CD4-positive, alpha-beta memory T cell (primary cell): Measurements from ENCODE around the gene GBE1. TPM values are rescaled to one million over a fixed set of nuclear protein-coding genes. Genes with fewer than 3 reads are reported as not detected.

Source experiments
- CTCF ChIA-PET: fragments of 350-600 bp; sonication (Branson Sonifier 250); formaldehyde crosslinking; loops from one replicate; lab custom pipeline; 2021; ENCODE audit warnings: inconsistent platforms; ENCODE audit not compliant: partially characterized antibody; lab: Charles Lee
- POLR2A ChIA-PET: fragments of 350-600 bp; sonication (Branson Sonifier 250); formaldehyde crosslinking; loops from one replicate; lab custom pipeline; 2021; ENCODE audit not compliant: partially characterized antibody; lab: Charles Lee
- DNase-seq, 5 donors: peaks; one replicate each; pipeline versions ENCODE4 v3.0.0 to v3.0.0-alpha.2; 2020 to 2022; ENCODE audit warnings: mixed read lengths in 1 of 5
- H3K27ac ChIP-seq: one replicate; pipeline ENCODE4 v1.7.0; 2013; ENCODE audit warnings: low read depth, low read length
- H3K27me3 ChIP-seq: 2 replicates; pipeline ENCODE4 v1.7.0; 2013; ENCODE audit warnings: mild to moderate bottlenecking, low read length, moderate library complexity; ENCODE audit not compliant: insufficient read depth
- H3K36me3 ChIP-seq: 2 replicates; pipeline ENCODE4 v1.7.0; 2013; ENCODE audit warnings: mild to moderate bottlenecking, low read length, moderate library complexity; ENCODE audit not compliant: insufficient read depth
- H3K4me1 ChIP-seq: 2 replicates; pipeline ENCODE4 v1.7.0; 2013; ENCODE audit warnings: mild to moderate bottlenecking, low read length, moderate library complexity; ENCODE audit not compliant: insufficient read depth
- H3K4me3 ChIP-seq, 2 donors: one replicate each; pipeline ENCODE4 v1.7.0; 2013; ENCODE audit warnings: low read length in 2 of 2, mild to moderate bottlenecking in 1 of 2
- H3K9me3 ChIP-seq, 2 donors: one replicate each; pipeline ENCODE4 v1.7.0; 2013; ENCODE audit warnings: low read length in 2 of 2, control low read depth in 1 of 2; ENCODE audit not compliant: control insufficient read depth in 1 of 2
- H3K27ac Mint-ChIP-seq, 7 donors: one replicate each; pipeline ENCODE4 v1.8.0; 2020 to 2021; ENCODE audit warnings: mixed read lengths in 7 of 7, mild to moderate bottlenecking in 6 of 7, inconsistent platforms in 3 of 7, moderate library complexity in 3 of 7
- H3K27me3 Mint-ChIP-seq, 2 donors: one replicate each; pipeline ENCODE4 v1.8.0; 2020 to 2021; ENCODE audit warnings: mixed read lengths in 2 of 2
- H3K36me3 Mint-ChIP-seq, 2 donors: one replicate each; pipeline ENCODE4 v1.8.0; 2020 to 2021; ENCODE audit warnings: mixed read lengths in 2 of 2, inconsistent platforms in 1 of 2, mild to moderate bottlenecking in 1 of 2
- H3K4me1 Mint-ChIP-seq, 4 donors: one replicate each; pipeline ENCODE4 v1.8.0; 2020 to 2021; ENCODE audit warnings: mixed read lengths in 4 of 4, mild to moderate bottlenecking in 1 of 4
- H3K4me3 Mint-ChIP-seq, 8 donors: one replicate each; pipeline ENCODE4 v1.8.0; 2020 to 2021; ENCODE audit warnings: mixed read lengths in 8 of 8, mild to moderate bottlenecking in 7 of 8, moderate library complexity in 6 of 8, inconsistent platforms in 3 of 8
- H3K9me3 Mint-ChIP-seq, 8 donors: one replicate each; pipeline ENCODE4 v1.8.0; 2020 to 2021; ENCODE audit warnings: mixed read lengths in 8 of 8, mild to moderate bottlenecking in 5 of 8, inconsistent platforms in 3 of 8, moderate library complexity in 1 of 8
- intact Hi-C: fragments of 100-400 bp; cut with micrococcal nuclease; formaldehyde crosslinking; loops from one replicate; pipeline ENCODE4 v1.15.1; 2023
- polyA plus RNA-seq, 2 donors: library from polyadenylated mRNA; unstranded; fragments of 300-500 nt; fragmentation: Illumina TruSeq; gene quantifications; one replicate each; pipeline ENCODE4 v1.2.3, GENCODE V29; 2021
- total RNA-seq, 2 experiments: library from RNA; stranded (reverse); gene quantifications; one replicate each; pipeline ENCODE4 v1.2.3, GENCODE V29; 2021

The GBE1 gene
- total and polyA plus RNA-seq, 4 experiments from 2014 or later = 9.3 to 16.6 (median 11.0) TPM

GRCh38 chr3:81742581-81742980 lies 18.9 kb downstream of the GBE1 start:
- H3K36me3 Mint-ChIP-seq = peaks cover 2 to 13% of the 10 kb centered on the region in 2 donors
- Histone ChIP-seq H3K4me3 (no peak overlapping the region), H3K27me3 (no peaks in the 10 kb centered on the region), H3K4me1 (no peaks in the 10 kb centered on the region), H3K9me3 (no peaks in the 10 kb centered on the region), H3K27ac (no peak overlapping the region), H3K36me3 (no peaks in the 10 kb centered on the region)
- peaks cover 0 to 2% (median 0%) of the 10 kb centered on the region in 8 donors for H3K9me3 Mint-ChIP-seq
- no peak overlapping the region for H3K4me3 Mint-ChIP-seq
- CTCF ChIA-PET = no interaction called here
- no peaks in the 10 kb centered on the region for H3K4me1 Mint-ChIP-seq
- intact Hi-C loops = no loop called here
- no peak for DNase-seq
- H3K27me3 Mint-ChIP-seq = no peaks in the 10 kb centered on the region
- POLR2A ChIA-PET = no interaction called here
- no peak overlapping the region for H3K27ac Mint-ChIP-seq

DNA sequence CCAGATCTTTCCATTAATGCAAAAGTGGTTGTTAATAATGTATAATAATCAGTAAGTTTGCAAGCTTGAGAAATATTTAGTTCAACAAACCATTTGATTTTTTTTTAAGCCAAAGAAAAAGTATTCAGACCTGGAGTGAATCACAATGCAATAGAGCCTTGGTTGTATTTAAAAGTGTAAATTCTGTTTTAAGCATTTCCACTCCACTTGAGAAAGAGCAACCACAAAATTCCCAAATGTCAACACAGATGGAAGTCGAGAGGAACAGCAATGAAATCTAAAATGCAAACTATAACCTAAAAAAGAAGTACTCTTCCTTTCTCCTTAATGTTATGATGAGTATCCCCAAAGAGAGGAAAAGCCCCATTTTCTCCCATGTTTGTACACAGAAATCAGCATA lies 20.2 kb downstream of the GBE1 start:
- Histone ChIP-seq H3K27me3 (no peaks in the 10 kb centered on the region), H3K4me3 (no peak overlapping the region), H3K27ac (no peak overlapping the region), H3K9me3 (no peaks in the 10 kb centered on the region), H3K4me1 (no peaks in the 10 kb centered on the region), H3K36me3 (no peaks in the 10 kb centered on the region)
- H3K27me3 Mint-ChIP-seq = no peaks in the 10 kb centered on the region
- DNase-seq = no peak
- peaks cover 0 to 2% (median 0%) of the 10 kb centered on the region in 8 donors for H3K9me3 Mint-ChIP-seq
- H3K36me3 Mint-ChIP-seq = peaks cover 1 to 13% of the 10 kb centered on the region in 2 donors
- intact Hi-C loops = no loop called here
- CTCF ChIA-PET = no interaction called here
- no peaks in the 10 kb centered on the region for H3K4me1 Mint-ChIP-seq
- no peak overlapping the region for H3K4me3 Mint-ChIP-seq
- POLR2A ChIA-PET = no interaction called here
- no peak overlapping the region for H3K27ac Mint-ChIP-seq

DNA sequence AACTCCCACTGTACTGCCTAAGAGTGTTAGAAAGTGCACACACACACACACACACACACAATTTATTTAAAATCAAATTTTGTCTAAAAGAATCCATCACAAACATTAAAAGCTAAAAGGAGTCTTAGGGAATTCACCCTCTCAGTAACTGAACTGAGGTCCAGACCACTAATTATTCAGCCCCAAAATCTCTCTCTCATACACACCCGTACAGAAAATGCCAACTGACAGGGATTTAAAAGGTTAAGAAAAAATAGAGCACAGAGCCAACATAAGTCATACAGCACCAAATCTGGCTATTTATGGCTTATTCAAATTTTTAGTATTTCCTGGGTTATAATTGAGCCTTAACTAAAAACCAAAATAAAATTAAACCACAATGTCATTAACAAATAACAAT lies 20.7 kb downstream of the GBE1 start:
- Mint-ChIP-seq H3K36me3 (peaks cover 1 to 13% of the 10 kb centered on the region in 2 donors), H3K4me1 (no peaks in the 10 kb centered on the region), H3K27ac (no peak overlapping the region), H3K27me3 (no peaks in the 10 kb centered on the region), H3K9me3 (peaks cover 0 to 2% (median 0%) of the 10 kb centered on the region in 8 donors), H3K4me3 (no peak overlapping the region)
- no peak overlapping the region for H3K4me3 ChIP-seq
- no peak overlapping the region for H3K27ac ChIP-seq
- no peaks in the 10 kb centered on the region for H3K9me3 ChIP-seq
- no peaks in the 10 kb centered on the region for H3K27me3 ChIP-seq
- H3K4me1 ChIP-seq = no peaks in the 10 kb centered on the region
- ChIA-PET POLR2A (no interaction called here), CTCF (no interaction called here)
- DNase-seq = no peak
- H3K36me3 ChIP-seq = no peaks in the 10 kb centered on the region
- intact Hi-C loops = no loop called here

DNA sequence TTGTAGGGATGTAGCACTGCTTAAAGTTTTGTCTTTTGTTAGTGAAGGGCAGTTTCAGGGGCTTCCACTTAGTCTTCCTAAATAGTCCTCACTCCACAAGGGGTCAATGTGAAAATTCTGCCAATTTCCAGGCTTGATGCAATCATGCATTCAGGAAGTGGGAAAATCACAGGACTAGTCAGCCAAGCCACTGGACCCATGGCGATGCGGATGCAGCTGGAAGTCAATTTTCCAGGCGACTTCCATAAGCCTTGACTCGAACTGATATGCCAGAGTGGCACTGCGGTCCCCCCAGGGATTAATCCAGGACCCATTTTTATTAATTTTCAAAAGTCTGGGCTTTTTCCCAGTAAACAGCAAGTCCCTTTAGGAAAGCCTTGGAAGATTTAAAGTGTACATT lies 26.1 kb downstream of the GBE1 start:
- no peaks in the 10 kb centered on the region for H3K36me3 ChIP-seq
- no peak overlapping the region for H3K27ac ChIP-seq
- H3K4me3 ChIP-seq = no peak overlapping the region
- peaks cover 0 to 2% (median 0%) of the 10 kb centered on the region in 8 donors for H3K9me3 Mint-ChIP-seq
- no peaks in the 10 kb centered on the region for H3K4me1 ChIP-seq
- H3K36me3 Mint-ChIP-seq = peaks cover 1 to 13% of the 10 kb centered on the region in 2 donors
- H3K27ac Mint-ChIP-seq = no peak overlapping the region
- H3K27me3 ChIP-seq = no peaks in the 10 kb centered on the region
- ChIA-PET CTCF (no interaction called here), POLR2A (no interaction called here)
- H3K27me3 Mint-ChIP-seq = no peaks in the 10 kb centered on the region
- H3K9me3 ChIP-seq = no peaks in the 10 kb centered on the region
- no peak for DNase-seq
- H3K4me1 Mint-ChIP-seq = peaks cover 0 to 4% (median 2%) of the 10 kb centered on the region in 4 donors
- intact Hi-C loops = no loop called here
- no peak overlapping the region for H3K4me3 Mint-ChIP-seq

- no peak for DNase-seq
- Histone ChIP-seq H3K4me3 (no peak overlapping the region), H3K36me3 (no peaks in the 10 kb centered on the region), H3K4me1 (no peaks in the 10 kb centered on the region), H3K27ac (no peak overlapping the region), H3K9me3 (no peaks in the 10 kb centered on the region), H3K27me3 (no peaks in the 10 kb centered on the region)
- POLR2A ChIA-PET = no interaction called here
- CTCF ChIA-PET = no interaction called here
- Mint-ChIP-seq H3K4me3 (no peak overlapping the region), H3K27me3 (no peaks in the 10 kb centered on the region), H3K27ac (no peak overlapping the region), H3K9me3 (peaks cover 0 to 2% (median 0%) of the 10 kb centered on the region in 8 donors), H3K4me1 (peaks cover 0 to 4% (median 2%) of the 10 kb centered on the region in 4 donors), H3K36me3 (peaks cover 1 to 13% of the 10 kb centered on the region in 2 donors)
- intact Hi-C loops = no loop called here
These were observed 26.7 kb downstream of the GBE1 start for GRCh38 chr3:81734742-81735141.

DNA sequence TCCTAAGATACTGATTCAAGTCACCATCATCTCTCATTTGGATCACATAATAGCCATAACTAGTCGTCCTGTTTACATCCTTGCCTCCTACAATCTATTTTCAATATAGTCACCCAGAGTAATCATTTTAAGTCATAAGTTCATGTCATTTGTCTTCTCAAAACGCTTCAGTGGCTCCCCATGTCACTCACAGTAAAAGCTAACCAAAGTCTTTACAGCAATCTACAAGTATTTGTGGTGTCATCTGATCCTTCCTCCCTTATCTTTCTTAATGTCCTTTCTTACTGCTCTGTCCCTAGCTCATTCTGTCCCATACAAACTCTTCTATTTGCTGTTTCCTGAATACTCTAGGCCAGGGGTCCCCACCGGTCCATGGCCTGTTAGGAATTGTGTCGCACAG lies 28.8 kb downstream of the GBE1 start:
- Mint-ChIP-seq H3K36me3 (peaks cover 0 to 4% of the 10 kb centered on the region in 2 donors), H3K27ac (no peak overlapping the region), H3K27me3 (no peaks in the 10 kb centered on the region), H3K4me1 (peaks cover 0 to 4% (median 2%) of the 10 kb centered on the region in 4 donors), H3K4me3 (no peak overlapping the region), H3K9me3 (peaks cover 0 to under 1% (median 0%) of the 10 kb centered on the region in 8 donors)
- DNase-seq = no peak
- no peaks in the 10 kb centered on the region for H3K27me3 ChIP-seq
- POLR2A ChIA-PET = no interaction called here
- H3K36me3 ChIP-seq = no peaks in the 10 kb centered on the region
- no peaks in the 10 kb centered on the region for H3K9me3 ChIP-seq
- intact Hi-C loops = no loop called here
- CTCF ChIA-PET = no interaction called here
- no peak overlapping the region for H3K4me3 ChIP-seq
- no peak overlapping the region for H3K27ac ChIP-seq
- no peaks in the 10 kb centered on the region for H3K4me1 ChIP-seq

DNA sequence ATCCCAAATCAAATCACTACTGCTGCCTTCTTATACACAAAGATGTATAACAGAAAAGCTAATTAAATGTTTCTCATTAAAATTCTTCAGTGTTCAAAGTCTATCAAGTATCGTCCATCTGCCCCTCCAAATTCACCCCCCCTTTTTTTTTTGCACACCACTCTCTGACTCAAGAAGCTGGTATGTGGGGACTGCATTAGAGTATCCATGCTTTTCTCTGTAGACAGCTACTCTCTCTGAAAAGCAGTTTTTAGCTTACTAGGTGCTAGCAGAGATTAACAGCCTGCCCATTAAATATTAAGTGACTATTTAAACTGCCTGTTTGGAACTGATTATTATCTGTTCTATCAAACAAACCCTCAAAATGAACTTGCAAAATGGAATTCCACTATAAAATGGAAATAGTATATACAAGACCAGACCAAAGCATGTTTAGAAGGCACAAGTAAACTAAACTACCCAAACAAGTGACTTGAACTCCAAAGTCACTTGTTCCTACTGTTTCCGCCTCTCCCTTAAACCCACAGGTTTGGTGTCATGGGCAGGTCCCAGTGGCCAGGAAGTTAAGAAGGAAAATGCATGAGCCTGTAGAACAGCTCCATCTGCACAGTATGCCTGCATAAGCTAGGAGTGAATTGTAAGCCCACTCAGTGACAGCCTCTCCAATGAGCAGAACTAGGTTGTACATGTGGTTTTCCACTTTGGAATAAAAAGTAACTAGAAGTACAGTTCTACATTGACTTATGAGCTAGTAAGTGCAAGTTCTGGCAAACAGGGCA lies 32.5 kb downstream of the GBE1 start:
- Mint-ChIP-seq H3K4me1 (peaks cover 0 to 4% (median 2%) of the 10 kb centered on the region in 4 donors), H3K4me3 (no peak overlapping the region), H3K27ac (no peak overlapping the region), H3K9me3 (no peaks in the 10 kb centered on the region), H3K36me3 (peaks cover 0 to 4% of the 10 kb centered on the region in 2 donors), H3K27me3 (no peaks in the 10 kb centered on the region)
- no peak overlapping the region for H3K27ac ChIP-seq
- DNase-seq = no peak
- no peaks in the 10 kb centered on the region for H3K27me3 ChIP-seq
- intact Hi-C loops = no loop called here
- CTCF ChIA-PET = no interaction called here
- no peaks in the 10 kb centered on the region for H3K4me1 ChIP-seq
- no peaks in the 10 kb centered on the region for H3K9me3 ChIP-seq
- H3K4me3 ChIP-seq = no peak overlapping the region
- POLR2A ChIA-PET = no interaction called here
- no peaks in the 10 kb centered on the region for H3K36me3 ChIP-seq
